SK-N-SH treated with all-trans-retinoic acid at 6 μM for 48 hours (cell line): ENCODE results near the gene PHACTR3.

ENCODE experiments used
- ATAC-seq: fragments of 200-7000 bp; cut with Tn5 transposase; 3 replicates; pipeline ENCODE4 v1.9.1; 2020; ENCODE audit warnings: mild to moderate bottlenecking, moderate library complexity
- ARNTL ChIP-seq: fragments of 450-650 bp; formaldehyde crosslinking; IDR thresholded peaks from 2 replicates; pipeline ENCODE4 v1.5.0; 2020; ENCODE audit warnings: low read depth, mild to moderate bottlenecking, moderate library complexity, borderline replicate concordance
- BACH2 ChIP-seq: fragments of 250-450 bp; sonication (Bioruptor Pico); IDR thresholded peaks from 2 replicates; pipeline ENCODE4 v1.9.0; 2021; ENCODE audit warnings: mild to moderate bottlenecking, borderline replicate concordance
- ESRRG ChIP-seq: fragments of 250-450 bp; sonication (Bioruptor Pico); IDR thresholded peaks from 2 replicates; pipeline ENCODE4 v1.6.1; 2021; ENCODE audit warnings: mild to moderate bottlenecking
- OSR1 ChIP-seq: fragments of 250-450 bp; sonication (Bioruptor Pico); IDR thresholded peaks from 2 replicates; pipeline ENCODE4 v1.8.0; 2022; ENCODE audit warnings: moderate library complexity, mild to moderate bottlenecking, inconsistent platforms
- PPARA ChIP-seq: fragments of 250-450 bp; sonication (Bioruptor Pico); IDR thresholded peaks from 2 replicates; pipeline ENCODE4 v1.5.0; 2020; ENCODE audit warnings: mild to moderate bottlenecking, borderline replicate concordance
- SNAI2 ChIP-seq: fragments of 250-450 bp; sonication (Bioruptor Pico); IDR thresholded peaks from 2 replicates; pipeline ENCODE4 v1.5.0; 2020; ENCODE audit warnings: mild to moderate bottlenecking, moderate library complexity
- TCF4 ChIP-seq: fragments of 250-450 bp; sonication (Bioruptor Pico); IDR thresholded peaks from 2 replicates; pipeline ENCODE4 v1.8.0; 2021; ENCODE audit warnings: mild to moderate bottlenecking, moderate library complexity, borderline replicate concordance
- TOX ChIP-seq: fragments of 250-450 bp; sonication (Bioruptor Pico); IDR thresholded peaks from 2 replicates; pipeline ENCODE4 v1.8.0; 2021; ENCODE audit warnings: mild to moderate bottlenecking, moderate library complexity, borderline replicate concordance
- ZC3H10 ChIP-seq: fragments of 250-450 bp; sonication (Bioruptor Pico); IDR thresholded peaks from 2 replicates; pipeline ENCODE4 v1.5.1; 2021; ENCODE audit warnings: mild to moderate bottlenecking, moderate library complexity
- ZFP3 ChIP-seq: fragments of 250-450 bp; sonication (Bioruptor Pico); IDR thresholded peaks from 2 replicates; pipeline ENCODE4 v1.5.0; 2020; ENCODE audit warnings: mild to moderate bottlenecking, moderate library complexity
- ZFP30 ChIP-seq: fragments of 450-650 bp; formaldehyde crosslinking; IDR thresholded peaks from 2 replicates; pipeline ENCODE4 v1.5.0; 2022; ENCODE audit warnings: mild to moderate bottlenecking, moderate library complexity
- ZNF565 ChIP-seq: fragments of 450-650 bp; formaldehyde crosslinking; conservative IDR thresholded peaks from 2 replicates; pipeline ENCODE4 v1.5.0; 2020; ENCODE audit warnings: low read depth, mild to moderate bottlenecking, moderate library complexity
- ZNF8 ChIP-seq: fragments of 450-650 bp; formaldehyde crosslinking; IDR thresholded peaks from 2 replicates; pipeline ENCODE4 v1.5.0; 2020; ENCODE audit warnings: mild to moderate bottlenecking, moderate library complexity
- TF ChIP-seq, protein P1 (sequence below): fragments of 250-450 bp; sonication (Bioruptor Pico); IDR thresholded peaks from 2 replicates; pipeline ENCODE4 v1.5.0; 2020; ENCODE audit warnings: mild to moderate bottlenecking, moderate library complexity
- TF ChIP-seq, protein P2 (sequence below): fragments of 250-450 bp; sonication (Bioruptor Pico); IDR thresholded peaks from 2 replicates; pipeline ENCODE4 v1.8.0; 2020; ENCODE audit warnings: mild to moderate bottlenecking, moderate library complexity, borderline replicate concordance
- TF ChIP-seq, protein P3 (sequence below): fragments of 250-450 bp; sonication (Bioruptor Pico); IDR thresholded peaks from 2 replicates; pipeline ENCODE4 v1.5.1; 2020; ENCODE audit warnings: low read depth, mild to moderate bottlenecking, moderate library complexity
- TF ChIP-seq, protein P4 (sequence below): fragments of 250-450 bp; sonication (Bioruptor Pico); IDR thresholded peaks from 2 replicates; pipeline ENCODE4 v1.8.0; 2021; ENCODE audit warnings: low read depth, mild to moderate bottlenecking, moderate library complexity, borderline replicate concordance
- TF ChIP-seq, protein P5 (sequence below): fragments of 250-450 bp; sonication (Bioruptor Pico); IDR thresholded peaks from 2 replicates; pipeline ENCODE4 v1.5.1; 2021; ENCODE audit warnings: mild to moderate bottlenecking, moderate library complexity

The PHACTR3 gene

DNA sequence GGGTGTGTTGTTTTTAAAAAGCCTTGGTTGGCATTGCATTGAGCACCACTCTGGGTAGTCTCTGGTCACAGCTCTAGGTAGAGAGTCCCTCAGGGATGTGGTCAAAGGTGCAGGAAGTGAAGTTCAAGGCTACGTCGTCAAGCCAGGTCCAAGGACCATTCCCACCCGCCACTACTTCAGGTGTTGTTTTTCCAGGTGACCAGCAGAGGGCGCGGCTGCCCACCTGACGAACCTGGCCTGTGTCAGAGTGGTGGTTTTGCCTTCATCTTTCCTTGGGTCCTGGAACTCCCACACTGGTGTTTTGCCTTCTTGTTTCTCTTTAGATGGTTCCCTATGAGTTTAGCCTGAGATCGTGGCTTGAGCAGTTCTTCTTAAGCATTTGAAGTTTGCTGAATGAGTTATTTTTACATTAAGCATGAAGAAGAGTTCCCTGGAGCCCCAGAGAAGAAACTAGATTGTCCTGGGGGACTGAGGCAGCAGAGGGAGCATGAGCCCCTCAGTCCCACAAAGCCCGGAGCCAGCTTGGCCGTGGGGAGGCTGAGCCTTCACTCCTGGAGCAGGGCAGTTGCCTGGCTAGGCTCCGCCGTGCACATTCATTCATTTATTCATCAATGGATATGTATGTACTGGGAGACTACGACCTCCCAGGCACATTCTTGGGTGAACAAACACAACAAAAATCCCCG is 5.6 kb upstream of the PHACTR3 start (continued):
- TF ChIP-seq, protein P1, sequence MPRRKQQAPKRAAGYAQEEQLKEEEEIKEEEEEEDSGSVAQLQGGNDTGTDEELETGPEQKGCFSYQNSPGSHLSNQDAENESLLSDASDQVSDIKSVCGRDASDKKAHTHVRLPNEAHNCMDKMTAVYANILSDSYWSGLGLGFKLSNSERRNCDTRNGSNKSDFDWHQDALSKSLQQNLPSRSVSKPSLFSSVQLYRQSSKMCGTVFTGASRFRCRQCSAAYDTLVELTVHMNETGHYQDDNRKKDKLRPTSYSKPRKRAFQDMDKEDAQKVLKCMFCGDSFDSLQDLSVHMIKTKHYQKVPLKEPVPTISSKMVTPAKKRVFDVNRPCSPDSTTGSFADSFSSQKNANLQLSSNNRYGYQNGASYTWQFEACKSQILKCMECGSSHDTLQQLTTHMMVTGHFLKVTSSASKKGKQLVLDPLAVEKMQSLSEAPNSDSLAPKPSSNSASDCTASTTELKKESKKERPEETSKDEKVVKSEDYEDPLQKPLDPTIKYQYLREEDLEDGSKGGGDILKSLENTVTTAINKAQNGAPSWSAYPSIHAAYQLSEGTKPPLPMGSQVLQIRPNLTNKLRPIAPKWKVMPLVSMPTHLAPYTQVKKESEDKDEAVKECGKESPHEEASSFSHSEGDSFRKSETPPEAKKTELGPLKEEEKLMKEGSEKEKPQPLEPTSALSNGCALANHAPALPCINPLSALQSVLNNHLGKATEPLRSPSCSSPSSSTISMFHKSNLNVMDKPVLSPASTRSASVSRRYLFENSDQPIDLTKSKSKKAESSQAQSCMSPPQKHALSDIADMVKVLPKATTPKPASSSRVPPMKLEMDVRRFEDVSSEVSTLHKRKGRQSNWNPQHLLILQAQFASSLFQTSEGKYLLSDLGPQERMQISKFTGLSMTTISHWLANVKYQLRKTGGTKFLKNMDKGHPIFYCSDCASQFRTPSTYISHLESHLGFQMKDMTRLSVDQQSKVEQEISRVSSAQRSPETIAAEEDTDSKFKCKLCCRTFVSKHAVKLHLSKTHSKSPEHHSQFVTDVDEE (CRISPR knock-in tag) = no peak
- TF ChIP-seq, protein P2, sequence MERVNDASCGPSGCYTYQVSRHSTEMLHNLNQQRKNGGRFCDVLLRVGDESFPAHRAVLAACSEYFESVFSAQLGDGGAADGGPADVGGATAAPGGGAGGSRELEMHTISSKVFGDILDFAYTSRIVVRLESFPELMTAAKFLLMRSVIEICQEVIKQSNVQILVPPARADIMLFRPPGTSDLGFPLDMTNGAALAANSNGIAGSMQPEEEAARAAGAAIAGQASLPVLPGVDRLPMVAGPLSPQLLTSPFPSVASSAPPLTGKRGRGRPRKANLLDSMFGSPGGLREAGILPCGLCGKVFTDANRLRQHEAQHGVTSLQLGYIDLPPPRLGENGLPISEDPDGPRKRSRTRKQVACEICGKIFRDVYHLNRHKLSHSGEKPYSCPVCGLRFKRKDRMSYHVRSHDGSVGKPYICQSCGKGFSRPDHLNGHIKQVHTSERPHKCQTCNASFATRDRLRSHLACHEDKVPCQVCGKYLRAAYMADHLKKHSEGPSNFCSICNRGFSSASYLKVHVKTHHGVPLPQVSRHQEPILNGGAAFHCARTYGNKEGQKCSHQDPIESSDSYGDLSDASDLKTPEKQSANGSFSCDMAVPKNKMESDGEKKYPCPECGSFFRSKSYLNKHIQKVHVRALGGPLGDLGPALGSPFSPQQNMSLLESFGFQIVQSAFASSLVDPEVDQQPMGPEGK = no peak
- no peak for TF ChIP-seq ZC3H10 (CRISPR knock-in tag)
- no peak for TF ChIP-seq PPARA (CRISPR knock-in tag)
- TF ChIP-seq ZNF565 (CRISPR knock-in tag) = no peak
- TF ChIP-seq OSR1 (CRISPR knock-in tag) = no peak
- no peak for TF ChIP-seq SNAI2 (CRISPR knock-in tag)
- no peak for TF ChIP-seq ZNF8
- TF ChIP-seq ESRRG (CRISPR knock-in tag) = no peak
- TF ChIP-seq ZFP30 (CRISPR knock-in tag) = no peak
- TF ChIP-seq, protein P3, sequence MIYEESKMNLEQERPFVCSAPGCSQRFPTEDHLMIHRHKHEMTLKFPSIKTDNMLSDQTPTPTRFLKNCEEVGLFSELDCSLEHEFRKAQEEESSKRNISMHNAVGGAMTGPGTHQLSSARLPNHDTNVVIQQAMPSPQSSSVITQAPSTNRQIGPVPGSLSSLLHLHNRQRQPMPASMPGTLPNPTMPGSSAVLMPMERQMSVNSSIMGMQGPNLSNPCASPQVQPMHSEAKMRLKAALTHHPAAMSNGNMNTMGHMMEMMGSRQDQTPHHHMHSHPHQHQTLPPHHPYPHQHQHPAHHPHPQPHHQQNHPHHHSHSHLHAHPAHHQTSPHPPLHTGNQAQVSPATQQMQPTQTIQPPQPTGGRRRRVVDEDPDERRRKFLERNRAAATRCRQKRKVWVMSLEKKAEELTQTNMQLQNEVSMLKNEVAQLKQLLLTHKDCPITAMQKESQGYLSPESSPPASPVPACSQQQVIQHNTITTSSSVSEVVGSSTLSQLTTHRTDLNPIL = no peak

DNA sequence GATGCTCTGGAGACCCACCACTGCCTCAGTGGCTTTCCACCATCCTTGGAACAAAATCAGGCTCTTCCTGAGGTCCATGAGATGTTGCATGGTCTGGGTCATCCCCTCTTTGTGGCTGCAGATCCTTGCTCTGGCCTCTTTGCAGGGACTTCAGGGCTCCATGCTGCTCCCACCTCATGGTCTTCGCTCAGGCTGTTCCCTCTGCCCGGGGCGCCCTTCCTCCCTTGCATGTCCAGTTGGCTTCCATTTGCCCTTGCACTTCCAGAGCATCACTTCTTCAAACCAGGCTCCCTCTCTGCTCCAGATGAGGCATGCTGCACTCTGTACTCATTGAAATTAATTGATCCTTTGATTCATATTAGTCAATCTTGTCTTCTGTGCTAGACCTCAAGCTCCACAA is 4.4 kb upstream of the PHACTR3 start:
- TF ChIP-seq BACH2 = no peak
- TF ChIP-seq ESRRG (CRISPR knock-in tag) = no peak
- no peak for TF ChIP-seq ZNF8
- no peak for TF ChIP-seq OSR1 (CRISPR knock-in tag)
- TF ChIP-seq TCF4 (CRISPR knock-in tag) = no peak
- TF ChIP-seq, protein P4, sequence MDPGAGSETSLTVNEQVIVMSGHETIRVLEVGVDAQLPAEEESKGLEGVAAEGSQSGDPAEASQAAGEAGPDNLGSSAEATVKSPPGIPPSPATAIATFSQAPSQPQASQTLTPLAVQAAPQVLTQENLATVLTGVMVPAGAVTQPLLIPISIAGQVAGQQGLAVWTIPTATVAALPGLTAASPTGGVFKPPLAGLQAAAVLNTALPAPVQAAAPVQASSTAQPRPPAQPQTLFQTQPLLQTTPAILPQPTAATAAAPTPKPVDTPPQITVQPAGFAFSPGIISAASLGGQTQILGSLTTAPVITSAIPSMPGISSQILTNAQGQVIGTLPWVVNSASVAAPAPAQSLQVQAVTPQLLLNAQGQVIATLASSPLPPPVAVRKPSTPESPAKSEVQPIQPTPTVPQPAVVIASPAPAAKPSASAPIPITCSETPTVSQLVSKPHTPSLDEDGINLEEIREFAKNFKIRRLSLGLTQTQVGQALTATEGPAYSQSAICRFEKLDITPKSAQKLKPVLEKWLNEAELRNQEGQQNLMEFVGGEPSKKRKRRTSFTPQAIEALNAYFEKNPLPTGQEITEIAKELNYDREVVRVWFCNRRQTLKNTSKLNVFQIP (CRISPR knock-in tag) = no peak
- ATAC-seq = no peak

DNA sequence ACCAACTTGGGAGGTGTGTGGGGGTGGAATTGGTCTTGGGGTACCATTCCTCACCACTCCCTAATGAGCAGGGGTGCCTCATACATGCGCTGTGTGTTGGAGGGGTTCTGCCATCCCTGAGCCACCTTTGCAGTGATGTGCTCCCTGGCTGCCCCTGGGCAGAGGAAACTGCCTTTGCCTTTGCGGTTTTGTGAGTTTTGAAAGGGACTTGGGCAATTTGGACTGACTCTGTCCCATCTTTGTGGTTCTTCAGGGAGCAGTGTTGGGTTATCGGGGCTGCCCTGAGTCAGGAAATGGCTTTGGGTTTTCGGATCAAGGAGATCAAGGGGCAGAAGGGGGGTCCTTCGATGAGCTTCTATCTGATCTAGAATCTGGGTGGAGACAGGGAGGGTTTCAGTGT is 3.9 kb upstream of the PHACTR3 start:
- no peak for TF ChIP-seq ZNF8
- TF ChIP-seq, protein P1 (CRISPR knock-in tag) = no peak
- no peak for ATAC-seq

DNA sequence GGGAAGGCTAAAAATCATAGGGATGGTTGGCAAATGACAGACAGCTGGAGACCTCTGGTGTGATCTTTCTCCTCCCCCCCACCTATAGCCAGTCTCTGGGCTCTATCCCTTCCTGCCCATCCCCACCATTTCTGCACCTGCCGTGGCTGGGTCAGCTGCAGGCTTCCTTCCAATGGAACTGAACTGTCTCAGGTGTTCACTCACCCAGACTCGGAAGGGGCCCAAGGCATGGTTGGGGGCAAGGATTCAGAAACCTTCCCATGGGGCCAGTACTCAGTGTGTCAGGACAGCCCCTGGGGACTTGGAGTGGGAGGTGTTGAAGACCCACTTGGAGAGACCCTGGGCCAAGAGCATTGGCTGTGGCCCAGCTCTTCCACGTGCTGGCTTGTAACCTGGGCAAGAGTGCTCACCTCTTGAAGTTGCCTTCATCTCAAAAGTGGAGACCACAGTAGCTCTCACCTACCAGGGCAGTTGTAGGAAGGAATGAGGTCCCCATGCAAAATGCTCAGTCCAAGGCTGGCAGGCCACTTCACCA is 1.7 kb upstream of the PHACTR3 start:
- TF ChIP-seq TOX (CRISPR knock-in tag) (no peak), ZFP3 (CRISPR knock-in tag) (no peak), ZNF565 (CRISPR knock-in tag) (no peak), ZC3H10 (CRISPR knock-in tag) (no peak), ARNTL (CRISPR knock-in tag) (no peak), SNAI2 (CRISPR knock-in tag) (no peak)
- TF ChIP-seq, protein P4 (CRISPR knock-in tag) = no peak
- TF ChIP-seq, protein P5, sequence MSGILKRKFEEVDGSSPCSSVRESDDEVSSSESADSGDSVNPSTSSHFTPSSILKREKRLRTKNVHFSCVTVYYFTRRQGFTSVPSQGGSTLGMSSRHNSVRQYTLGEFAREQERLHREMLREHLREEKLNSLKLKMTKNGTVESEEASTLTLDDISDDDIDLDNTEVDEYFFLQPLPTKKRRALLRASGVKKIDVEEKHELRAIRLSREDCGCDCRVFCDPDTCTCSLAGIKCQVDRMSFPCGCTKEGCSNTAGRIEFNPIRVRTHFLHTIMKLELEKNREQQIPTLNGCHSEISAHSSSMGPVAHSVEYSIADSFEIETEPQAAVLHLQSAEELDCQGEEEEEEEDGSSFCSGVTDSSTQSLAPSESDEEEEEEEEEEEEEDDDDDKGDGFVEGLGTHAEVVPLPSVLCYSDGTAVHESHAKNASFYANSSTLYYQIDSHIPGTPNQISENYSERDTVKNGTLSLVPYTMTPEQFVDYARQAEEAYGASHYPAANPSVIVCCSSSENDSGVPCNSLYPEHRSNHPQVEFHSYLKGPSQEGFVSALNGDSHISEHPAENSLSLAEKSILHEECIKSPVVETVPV = no peak
- TF ChIP-seq, protein P3 = no peak
- no peak for ATAC-seq
